Natural killer cell treated with Interleukin-12 subunit alpha and Interleukin-12 subunit beta and Interleukin-15 and Interleukin-18, amount 100 ng/mL, for 72 hours (primary cell): Measurements from ENCODE around the gene RELL1. TPM values are rescaled to one million over a fixed set of nuclear protein-coding genes. Genes with fewer than 3 reads are reported as not detected.

Source experiments
- ATAC-seq, 2 donors: fragments of 150-1000 bp; cut with Tn5 transposase in 1 of 2; sonication (Bioruptor Pico), chemical (Tn5 transposase) in 1 of 2; 2 replicates each; pipeline ENCODE4 v1.10.0; 2021
- DNase-seq: peaks from one replicate; pipeline ENCODE4 v3.0.0; 2022; ENCODE audit warnings: low spot score
- H3K27ac Mint-ChIP-seq, 2 donors: 1 replicate in 1 of 2; 2 replicates in 1 of 2; pipeline ENCODE4 v1.8.0; 2022; ENCODE audit warnings: mixed read lengths in 2 of 2, mild to moderate bottlenecking in 1 of 2, moderate library complexity in 1 of 2
- H3K27me3 Mint-ChIP-seq, 2 donors: 1 replicate in 1 of 2; 2 replicates in 1 of 2; pipeline ENCODE4 v1.8.0; 2022; ENCODE audit warnings: mixed read lengths in 2 of 2
- H3K36me3 Mint-ChIP-seq: one replicate; pipeline ENCODE4 v1.8.0; 2022; ENCODE audit warnings: mixed read lengths
- H3K4me1 Mint-ChIP-seq, 2 donors: 1 replicate in 1 of 2; 2 replicates in 1 of 2; pipeline ENCODE4 v1.8.0; 2022; ENCODE audit warnings: low read depth in 2 of 2, mixed read lengths in 2 of 2, mild to moderate bottlenecking in 1 of 2
- H3K4me3 Mint-ChIP-seq: one replicate; pipeline ENCODE4 v1.8.0; 2022; ENCODE audit warnings: mixed read lengths
- H3K9me3 Mint-ChIP-seq: 2 replicates; pipeline ENCODE4 v1.8.0; 2022; ENCODE audit warnings: mixed read lengths
- total RNA-seq, 2 donors: library from RNA; stranded (reverse); gene quantifications; one replicate each; pipeline ENCODE4 v1.2.3, GENCODE V29; 2022

RELL1 gene
- total RNA-seq, 2 donors from 2014 or later = 11.5 to 23.7 TPM

- H3K9me3 Mint-ChIP-seq = no peaks in the 10 kb centered on the region
- H3K4me1 Mint-ChIP-seq = peaks cover 3 to 6% of the 10 kb centered on the region in 2 donors
- ATAC-seq = no peak
- no peak overlapping the region for H3K4me3 Mint-ChIP-seq
- H3K27ac Mint-ChIP-seq = no peak overlapping the region
- H3K27me3 Mint-ChIP-seq = no peaks in the 10 kb centered on the region
- H3K36me3 Mint-ChIP-seq = no peaks in the 10 kb centered on the region
- no peak for DNase-seq
These were observed 81.7 kb downstream of the RELL1 start for GRCh38 chr4:37604461-37604860.

- Mint-ChIP-seq H3K27ac (no peak overlapping the region), H3K4me3 (no peak overlapping the region), H3K4me1 (peaks cover 3 to 6% of the 10 kb centered on the region in 2 donors), H3K27me3 (no peaks in the 10 kb centered on the region), H3K36me3 (no peaks in the 10 kb centered on the region), H3K9me3 (no peaks in the 10 kb centered on the region)
- no peak for ATAC-seq
- no peak for DNase-seq
These were observed 82.5 kb downstream of the RELL1 start for GRCh38 chr4:37603711-37604110.

- DNase-seq (peak; percentile 78), ATAC-seq (peak; percentile 67 to 81)
- Mint-ChIP-seq H3K9me3 (no peaks in the 10 kb centered on the region), H3K4me3 (no peak overlapping the region), H3K27ac (no peak overlapping the region), H3K27me3 (no peaks in the 10 kb centered on the region), H3K4me1 (peaks cover 3 to 6% of the 10 kb centered on the region in 2 donors), H3K36me3 (no peaks in the 10 kb centered on the region)
These were observed 83.1 kb downstream of the RELL1 start for GRCh38 chr4:37603070-37603468.

GRCh38 chr4:37602454-37603069 is 83.6 kb downstream of the RELL1 start:
- no peaks in the 10 kb centered on the region for H3K36me3 Mint-ChIP-seq
- H3K9me3 Mint-ChIP-seq = no peaks in the 10 kb centered on the region
- no peaks in the 10 kb centered on the region for H3K27me3 Mint-ChIP-seq
- H3K27ac Mint-ChIP-seq = no peak overlapping the region
- DNase-seq = no peak
- H3K4me1 Mint-ChIP-seq = peaks cover 3 to 6% of the 10 kb centered on the region in 2 donors
- no peak overlapping the region for H3K4me3 Mint-ChIP-seq
- ATAC-seq = no peak

GRCh38 chr4:37601531-37601930 is 84.6 kb downstream of the RELL1 start:
- Mint-ChIP-seq H3K27ac (no peak overlapping the region), H3K27me3 (no peaks in the 10 kb centered on the region), H3K36me3 (no peaks in the 10 kb centered on the region), H3K9me3 (no peaks in the 10 kb centered on the region), H3K4me1 (peaks cover 3 to 6% of the 10 kb centered on the region in 2 donors), H3K4me3 (no peak overlapping the region)
- DNase-seq (no peak), ATAC-seq (no peak)

GRCh38 chr4:37599092-37599790 is 86.9 kb downstream of the RELL1 start:
- Mint-ChIP-seq H3K27ac (no peak overlapping the region), H3K4me1 (peaks cover 3 to 6% of the 10 kb centered on the region in 2 donors), H3K4me3 (no peak overlapping the region), H3K9me3 (no peaks in the 10 kb centered on the region), H3K36me3 (no peaks in the 10 kb centered on the region), H3K27me3 (no peaks in the 10 kb centered on the region)
- ATAC-seq (no peak), DNase-seq (no peak)

- ATAC-seq = no peak
These were observed 89.1 kb downstream of the RELL1 start for GRCh38 chr4:37597034-37597433.

GRCh38 chr4:37595875-37596680 is 90.1 kb downstream of the RELL1 start:
- no peak overlapping the region for H3K27ac Mint-ChIP-seq
- H3K36me3 Mint-ChIP-seq = no peaks in the 10 kb centered on the region
- H3K27me3 Mint-ChIP-seq = no peaks in the 10 kb centered on the region
- DNase-seq = no peak
- H3K4me3 Mint-ChIP-seq = no peak overlapping the region
- H3K9me3 Mint-ChIP-seq = no peaks in the 10 kb centered on the region
- H3K4me1 Mint-ChIP-seq = no peaks in the 10 kb centered on the region
- no peak for ATAC-seq

More at GRCh38 chr4:37597034-37597433, 89.1 kb downstream of the RELL1 start:
- H3K9me3 Mint-ChIP-seq = no peaks in the 10 kb centered on the region
- no peaks in the 10 kb centered on the region for H3K27me3 Mint-ChIP-seq
- H3K36me3 Mint-ChIP-seq = no peaks in the 10 kb centered on the region
- DNase-seq = no peak
- H3K27ac Mint-ChIP-seq = no peak overlapping the region
- no peaks in the 10 kb centered on the region for H3K4me1 Mint-ChIP-seq
- H3K4me3 Mint-ChIP-seq = no peak overlapping the region

GRCh38 chr4:37594099-37594498 is 92.1 kb downstream of the RELL1 start:
- ATAC-seq = no peak
- no peaks in the 10 kb centered on the region for H3K4me1 Mint-ChIP-seq

GRCh38 chr4:37591349-37591748 is 94.8 kb downstream of the RELL1 start:
- no peaks in the 10 kb centered on the region for H3K9me3 Mint-ChIP-seq
- no peak overlapping the region for H3K27ac Mint-ChIP-seq
- no peak overlapping the region for H3K4me3 Mint-ChIP-seq

More at GRCh38 chr4:37594099-37594498, 92.1 kb downstream of the RELL1 start:
- Mint-ChIP-seq H3K36me3 (no peaks in the 10 kb centered on the region), H3K27ac (no peak overlapping the region), H3K4me3 (no peak overlapping the region), H3K9me3 (no peaks in the 10 kb centered on the region), H3K27me3 (no peaks in the 10 kb centered on the region)
- DNase-seq = no peak

GRCh38 chr4:37590016-37590415 is 96.2 kb downstream of the RELL1 start:
- Mint-ChIP-seq H3K4me3 (no peak overlapping the region), H3K9me3 (no peaks in the 10 kb centered on the region), H3K27ac (no peak overlapping the region), H3K4me1 (no peaks in the 10 kb centered on the region), H3K27me3 (peaks cover 0 to under 1% of the 10 kb centered on the region in 2 donors), H3K36me3 (no peaks in the 10 kb centered on the region)
- ATAC-seq = no peak
- no peak for DNase-seq

More at GRCh38 chr4:37591349-37591748, 94.8 kb downstream of the RELL1 start:
- Mint-ChIP-seq H3K36me3 (no peaks in the 10 kb centered on the region), H3K4me1 (no peaks in the 10 kb centered on the region), H3K27me3 (no peaks in the 10 kb centered on the region)
- ATAC-seq = no peak
- DNase-seq = no peak

- ATAC-seq (no peak), DNase-seq (no peak)
- Mint-ChIP-seq H3K4me1 (peaks cover 6 to 7% of the 10 kb centered on the region in 2 donors), H3K9me3 (no peaks in the 10 kb centered on the region), H3K27ac (no peak overlapping the region), H3K27me3 (peaks cover 12 to 16% of the 10 kb centered on the region in 2 donors), H3K4me3 (no peak overlapping the region), H3K36me3 (no peaks in the 10 kb centered on the region)
These were observed 98.0 kb downstream of the RELL1 start for GRCh38 chr4:37588150-37588549.

GRCh38 chr4:37586194-37586593 is 100.0 kb downstream of the RELL1 start:
- DNase-seq (no peak), ATAC-seq (no peak)
- H3K9me3 Mint-ChIP-seq = peaks cover 3% of the 10 kb centered on the region
- peaks cover 12 to 16% of the 10 kb centered on the region in 2 donors for H3K27me3 Mint-ChIP-seq
- H3K27ac Mint-ChIP-seq = no peak overlapping the region
- peaks cover 6 to 7% of the 10 kb centered on the region in 2 donors for H3K4me1 Mint-ChIP-seq
- no peak overlapping the region for H3K4me3 Mint-ChIP-seq
- peaks cover 6% of the 10 kb centered on the region for H3K36me3 Mint-ChIP-seq
